HepG2 (cell line): Measurements from ENCODE around the gene SEMA5B. TPM values are rescaled to one million over a fixed set of nuclear protein-coding genes. Genes with fewer than 3 reads are reported as not detected.

Experiments used
- polyA plus RNA-seq, 8 experiments: library from polyadenylated mRNA; depleted of rRNA in 3 of 8; stranded (reverse) in 7 of 8; unstranded in 1 of 8; fragments of >200 nt; fragmentation: Illumina TruSeq in 4 of 8; extraction: Trizol in 4 of 8; gene quantifications; 2 replicates each; pipeline versions ENCODE4 v1.2.1 to v1.2.3, GENCODE V29; 2011 to 2016; ENCODE audit warnings: low read depth in 4 of 8, missing spikeins in 1 of 8, mixed read lengths in 1 of 8; ENCODE audit not compliant: insufficient read depth in 1 of 8
- total RNA-seq, 5 experiments: library from RNA; depleted of rRNA; stranded (reverse); fragments of >200 nt; fragmentation: Illumina TruSeq; extraction: Trizol; gene quantifications; 2 replicates each; pipeline ENCODE4 v1.2.3, GENCODE V29; 2016; ENCODE audit warnings: low read depth in 1 of 5

The SEMA5B gene
- total and polyA plus RNA-seq, 2 of the 13 experiments (the other 11 are each of a cell fraction or from before 2014, with no cell fraction given): not detected

Other genes with a start within 250 kb of the SEMA5B start
- 5.1 and 5.7 TPM in 2 replicates for gene HSPBAP1, start 233.9 kb downstream of the SEMA5B start, total RNA-seq (2016; rRNA removed; fragmentation: Illumina TruSeq; extraction: Trizol)
- gene HSPBAP1, start 233.9 kb downstream of the SEMA5B start, polyA plus RNA-seq (2011; rRNA removed): 3.6 and 4.2 TPM in 2 replicates
- 9.4 and 16.3 TPM in 2 replicates for gene SLC49A4, start 232.7 kb downstream of the SEMA5B start, total RNA-seq (2016; rRNA removed; fragmentation: Illumina TruSeq; extraction: Trizol)
- 6.3 and 6.5 TPM in 2 replicates for gene SLC49A4, start 232.7 kb downstream of the SEMA5B start, polyA plus RNA-seq (2011; rRNA removed)
- 19.5 and 51.3 TPM in 2 replicates for gene PDIA5, start 39.3 kb upstream of the SEMA5B start, total RNA-seq (2016; rRNA removed; fragmentation: Illumina TruSeq; extraction: Trizol)
- 65.3 and 74.3 TPM in 2 replicates for gene PDIA5, start 39.3 kb upstream of the SEMA5B start, polyA plus RNA-seq (2011; rRNA removed)
- gene SEC22A, start 174.2 kb upstream of the SEMA5B start, total RNA-seq (2016; rRNA removed; fragmentation: Illumina TruSeq; extraction: Trizol): 17.3 and 20.2 TPM in 2 replicates
- gene SEC22A, start 174.2 kb upstream of the SEMA5B start, polyA plus RNA-seq (2011; rRNA removed): 12.0 and 14.1 TPM in 2 replicates